GM18498 (cell line): ENCODE results near the gene CACNA1H.
"Not testable (repeated sequence)": the region's sequence is repeated elsewhere in the genome, so short reads cannot be mapped to it uniquely, and the experiment has no call there.

Source experiments
- ATAC-seq: cut with Tn5 transposase; IDR thresholded peaks from one replicate; pipeline ENCODE4 v1.9.1; 2021; ENCODE audit warnings: mild to moderate bottlenecking, moderate library complexity; ENCODE audit not compliant: unreplicated experiment

Gene CACNA1H

GRCh38 chr16:1221628-1222552, 69.0 kb downstream of the CACNA1H start:
- ATAC-seq, result no peak

GRCh38 chr16:1222553-1223354, 69.8 kb downstream of the CACNA1H start:
- ATAC-seq, result no peak

- no peak for ATAC-seq
These were observed 70.7 kb downstream of the CACNA1H start for GRCh38 chr16:1223355-1224214.

- no peak for ATAC-seq
These were observed 71.7 kb downstream of the CACNA1H start for GRCh38 chr16:1224558-1224957.

GRCh38 chr16:1225051-1225451, 72.1 kb downstream of the CACNA1H start, which contains the start of gene TPSG1:
TSS of gene TPSG1 (minus strand) at chr16:1225268. CDS start at chr16:1225252, 16 bp downstream.
- ATAC-seq, result no peak

- ATAC-seq, result not testable (repeated sequence)
These were observed 72.9 kb downstream of the CACNA1H start for GRCh38 chr16:1225728-1226311.

GRCh38 chr16:1226692-1227091, 73.8 kb downstream of the CACNA1H start:
- not testable (repeated sequence) for ATAC-seq

- not testable (repeated sequence) for ATAC-seq
These were observed 75.3 kb downstream of the CACNA1H start for GRCh38 chr16:1228227-1228626.

- ATAC-seq, result not testable (repeated sequence)
These were observed 76.6 kb downstream of the CACNA1H start for GRCh38 chr16:1229476-1229875.

GRCh38 chr16:1230084-1230470, 77.2 kb downstream of the CACNA1H start, which contains the start of gene TPSB2:
TSS of gene TPSB2 (minus strand) at chr16:1230184. CDS start at chr16:1229951, 233 bp downstream.
- ATAC-seq, result not testable (repeated sequence)

GRCh38 chr16:1230471-1231212, 77.7 kb downstream of the CACNA1H start:
- ATAC-seq, result not testable (repeated sequence)

GRCh38 chr16:1231301-1231700, 78.4 kb downstream of the CACNA1H start:
- not testable (repeated sequence) for ATAC-seq

- not testable (repeated sequence) for ATAC-seq
These were observed 79.3 kb downstream of the CACNA1H start for GRCh38 chr16:1232049-1232748.

GRCh38 chr16:1236659-1237058, 83.8 kb downstream of the CACNA1H start:
- not testable (repeated sequence) for ATAC-seq

GRCh38 chr16:1237990-1238389, 85.1 kb downstream of the CACNA1H start:
- no peak for ATAC-seq

- not testable (repeated sequence) for ATAC-seq
These were observed 86.0 kb downstream of the CACNA1H start for GRCh38 chr16:1238909-1239308.

GRCh38 chr16:1239575-1239974, 86.7 kb downstream of the CACNA1H start:
- not testable (repeated sequence) for ATAC-seq

- not testable (repeated sequence) for ATAC-seq
These were observed 87.5 kb downstream of the CACNA1H start, which contains the start of gene TPSAB1 for GRCh38 chr16:1240436-1240835. TSS of gene TPSAB1 (plus strand) at chr16:1240705. CDS start at chr16:1240939, 234 bp downstream.

GRCh38 chr16:1241081-1241480, 88.2 kb downstream of the CACNA1H start:
- ATAC-seq, result not testable (repeated sequence)
